ENCODE results near the gene KCNH5.

The KCNH5 gene

DNA sequence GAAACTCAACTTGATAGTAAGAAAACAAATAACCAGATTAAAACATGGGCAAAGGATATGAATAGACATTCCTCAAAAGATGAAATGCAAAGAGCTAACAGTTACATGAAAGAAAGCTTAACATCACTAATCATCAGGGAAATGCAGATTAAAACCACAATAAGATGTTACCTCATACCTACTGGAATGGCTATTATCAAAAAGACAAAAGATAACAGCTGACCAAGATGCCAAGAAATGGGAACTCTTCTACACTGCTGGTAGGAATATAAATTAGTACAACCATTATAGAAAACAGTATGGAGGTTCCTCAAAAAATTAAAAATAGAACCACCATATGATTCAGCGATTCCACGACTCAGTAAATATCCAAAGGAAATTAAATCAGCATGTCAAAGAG lies 18.8 kb downstream of the KCNH5 start:
- H3K4me1 Mint-ChIP-seq: no peaks in the 10 kb centered on the region
- peaks cover 2% of the 10 kb centered on the region for H3K27me3 Mint-ChIP-seq
- peaks cover 9% of the 10 kb centered on the region for H3K9me3 Mint-ChIP-seq
- H3K27ac Mint-ChIP-seq: no peak overlapping the region
- H3K4me3 Mint-ChIP-seq: no peak overlapping the region
- H3K36me3 Mint-ChIP-seq: no peaks in the 10 kb centered on the region

DNA sequence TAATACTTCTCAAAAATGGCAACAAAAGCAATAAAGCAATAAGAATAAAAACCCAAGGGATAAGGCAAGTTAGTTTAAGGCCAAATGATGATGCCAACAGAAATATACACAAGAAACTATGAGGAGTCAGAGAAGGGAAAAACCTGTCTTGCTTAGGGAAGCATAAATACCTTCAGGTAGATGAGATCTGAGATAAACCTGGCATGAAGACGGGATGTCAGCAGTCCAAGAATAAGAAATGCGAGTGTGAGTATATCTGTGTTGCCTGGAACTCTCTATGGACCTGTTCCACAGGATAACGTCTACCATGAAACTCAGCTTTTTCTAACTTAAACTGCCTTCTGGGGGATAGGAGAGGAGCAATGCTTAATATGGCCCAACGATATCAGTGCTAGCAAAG lies 30.6 kb downstream of the KCNH5 start:
- H3K4me1 Mint-ChIP-seq: no peaks in the 10 kb centered on the region
- H3K27ac Mint-ChIP-seq: no peak overlapping the region
- H3K4me3 Mint-ChIP-seq: no peak overlapping the region
- H3K27me3 Mint-ChIP-seq: no peaks in the 10 kb centered on the region
- no peaks in the 10 kb centered on the region for H3K36me3 Mint-ChIP-seq
- H3K9me3 Mint-ChIP-seq: no peaks in the 10 kb centered on the region

DNA sequence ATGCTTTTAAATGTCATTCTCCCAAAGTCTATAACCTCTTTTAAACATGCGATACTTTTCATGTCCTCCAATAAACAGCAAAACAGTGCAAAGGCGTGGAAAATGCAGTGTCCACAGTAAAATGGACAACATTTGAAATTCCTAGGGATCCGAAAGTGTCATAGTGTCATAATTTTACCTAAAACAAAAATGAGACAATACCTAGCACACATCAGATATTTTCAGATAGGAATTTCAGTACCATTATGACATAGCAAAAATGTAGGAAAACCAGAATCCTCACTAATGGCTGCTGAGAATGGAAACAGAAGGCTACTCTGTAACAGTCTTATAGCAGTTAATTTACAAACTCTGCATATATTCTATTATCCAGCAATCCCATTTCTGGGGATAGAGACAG lies 33.1 kb downstream of the KCNH5 start:
- H3K36me3 Mint-ChIP-seq: no peaks in the 10 kb centered on the region
- no peak overlapping the region for H3K4me3 Mint-ChIP-seq
- H3K4me1 Mint-ChIP-seq: no peaks in the 10 kb centered on the region
- H3K27ac Mint-ChIP-seq: no peak overlapping the region
- no peaks in the 10 kb centered on the region for H3K27me3 Mint-ChIP-seq
- H3K9me3 Mint-ChIP-seq: no peaks in the 10 kb centered on the region

DNA sequence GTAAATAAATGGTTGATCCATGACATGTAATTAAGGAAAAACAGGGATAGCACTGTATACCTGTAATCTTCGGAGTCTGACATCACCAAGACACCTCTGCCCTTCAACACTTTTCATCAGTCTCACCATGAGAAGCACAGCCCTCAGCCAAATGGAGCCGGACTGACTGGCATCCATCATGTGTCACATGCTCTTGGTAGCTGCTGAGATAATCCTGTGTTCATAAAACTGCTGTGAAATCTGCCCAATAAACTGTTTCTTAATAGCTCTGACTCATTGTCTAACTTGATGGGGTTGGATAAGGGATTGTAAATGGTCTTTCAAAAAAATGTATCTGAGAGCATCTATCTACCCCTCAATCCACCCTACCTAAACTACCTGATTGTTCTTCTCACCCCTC lies 33.6 kb downstream of the KCNH5 start:
- Mint-ChIP-seq H3K27me3 (no peaks in the 10 kb centered on the region), H3K9me3 (no peaks in the 10 kb centered on the region), H3K27ac (no peak overlapping the region), H3K4me3 (no peak overlapping the region), H3K36me3 (no peaks in the 10 kb centered on the region), H3K4me1 (no peaks in the 10 kb centered on the region)

DNA sequence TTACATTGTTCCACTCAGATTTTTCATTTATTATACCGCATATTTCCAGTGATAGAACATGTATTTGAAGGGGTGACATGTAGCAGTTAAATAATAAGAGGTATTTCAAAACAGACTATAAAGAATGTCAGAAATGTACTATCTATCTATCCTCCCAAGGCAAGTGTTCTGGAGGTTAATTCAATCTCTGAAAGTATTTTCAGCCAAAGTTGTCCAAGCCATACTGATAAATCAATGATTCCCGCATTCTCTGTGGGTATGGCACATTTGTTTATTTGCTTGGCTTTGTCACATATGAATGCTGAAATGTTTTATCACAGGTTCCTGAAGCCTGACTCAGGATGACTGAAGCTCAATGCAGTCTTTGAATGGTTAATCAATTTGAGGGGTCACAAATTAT lies 35.8 kb downstream of the KCNH5 start:
- H3K4me3 Mint-ChIP-seq: no peak overlapping the region
- no peak overlapping the region for H3K27ac Mint-ChIP-seq
- no peaks in the 10 kb centered on the region for H3K4me1 Mint-ChIP-seq

DNA sequence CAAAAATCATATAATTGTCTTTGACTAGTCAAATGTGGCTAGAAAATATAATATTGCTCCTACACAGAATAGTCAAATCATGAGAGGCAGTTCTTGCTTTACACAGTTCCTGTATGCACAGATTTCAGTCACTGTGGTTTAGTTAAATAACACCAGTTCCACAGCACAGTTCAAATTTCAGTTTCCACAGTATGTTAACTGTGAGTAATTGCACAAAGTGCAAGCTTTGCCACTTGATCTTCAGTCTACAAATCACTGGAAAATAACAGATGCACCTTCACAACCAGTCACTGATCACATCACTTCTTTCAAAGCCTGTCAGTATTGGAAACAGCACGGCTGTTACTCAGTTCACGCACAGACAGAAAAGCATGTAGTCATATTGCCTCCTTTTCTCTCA lies 38.7 kb downstream of the KCNH5 start:
- Mint-ChIP-seq H3K27me3 (no peaks in the 10 kb centered on the region), H3K4me3 (no peak overlapping the region), H3K36me3 (no peaks in the 10 kb centered on the region), H3K4me1 (no peaks in the 10 kb centered on the region), H3K27ac (no peak overlapping the region), H3K9me3 (no peaks in the 10 kb centered on the region)

More for the DNA sequence above, 35.8 kb downstream of the KCNH5 start:
- Mint-ChIP-seq H3K36me3 (no peaks in the 10 kb centered on the region), H3K27me3 (no peaks in the 10 kb centered on the region), H3K9me3 (no peaks in the 10 kb centered on the region)

DNA sequence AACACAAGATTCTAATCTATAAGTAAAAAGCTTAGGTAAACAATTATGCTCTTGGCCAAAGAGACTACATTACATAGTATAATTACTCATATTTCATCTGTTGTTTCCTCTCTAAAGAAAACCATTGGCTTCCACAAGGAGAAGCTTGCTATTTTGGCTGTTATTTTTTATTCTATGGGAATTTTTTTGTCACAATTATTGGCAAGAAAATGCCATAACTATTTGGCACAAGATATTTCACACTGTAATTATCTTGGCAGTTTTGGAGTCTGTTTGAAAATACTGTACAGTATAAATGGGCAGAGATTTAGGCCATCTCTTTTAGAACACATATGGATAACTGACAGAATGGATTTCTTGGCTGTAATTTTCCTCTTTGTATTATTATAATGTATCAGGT lies 51.2 kb downstream of the KCNH5 start:
- H3K27ac Mint-ChIP-seq: no peak overlapping the region
- H3K36me3 Mint-ChIP-seq: no peaks in the 10 kb centered on the region
- H3K9me3 Mint-ChIP-seq: no peaks in the 10 kb centered on the region
- H3K27me3 Mint-ChIP-seq: no peaks in the 10 kb centered on the region
- no peaks in the 10 kb centered on the region for H3K4me1 Mint-ChIP-seq
- H3K4me3 Mint-ChIP-seq: no peak overlapping the region

DNA sequence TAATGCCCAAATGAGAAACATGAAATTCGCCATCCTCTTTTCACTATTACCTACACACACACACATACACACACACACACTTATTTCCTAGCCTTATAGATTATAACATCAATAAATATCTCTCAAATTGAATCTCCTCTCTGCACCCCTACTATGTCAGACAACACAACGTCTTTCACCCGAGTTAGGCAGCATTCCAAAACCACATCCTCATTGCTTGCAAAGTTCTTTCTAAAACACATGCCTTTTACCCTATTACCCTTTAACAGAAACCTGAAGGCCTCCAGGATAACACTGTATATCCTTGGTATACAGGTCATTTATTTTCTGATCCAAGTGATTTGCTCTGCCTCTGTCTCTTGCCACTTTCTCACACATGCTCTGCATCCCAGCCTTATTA lies 56.3 kb downstream of the KCNH5 start:
- no peak overlapping the region for H3K27ac Mint-ChIP-seq
- H3K4me3 Mint-ChIP-seq: no peak overlapping the region
- H3K9me3 Mint-ChIP-seq: no peaks in the 10 kb centered on the region
- H3K27me3 Mint-ChIP-seq: no peaks in the 10 kb centered on the region
- H3K36me3 Mint-ChIP-seq: no peaks in the 10 kb centered on the region
- no peaks in the 10 kb centered on the region for H3K4me1 Mint-ChIP-seq

DNA sequence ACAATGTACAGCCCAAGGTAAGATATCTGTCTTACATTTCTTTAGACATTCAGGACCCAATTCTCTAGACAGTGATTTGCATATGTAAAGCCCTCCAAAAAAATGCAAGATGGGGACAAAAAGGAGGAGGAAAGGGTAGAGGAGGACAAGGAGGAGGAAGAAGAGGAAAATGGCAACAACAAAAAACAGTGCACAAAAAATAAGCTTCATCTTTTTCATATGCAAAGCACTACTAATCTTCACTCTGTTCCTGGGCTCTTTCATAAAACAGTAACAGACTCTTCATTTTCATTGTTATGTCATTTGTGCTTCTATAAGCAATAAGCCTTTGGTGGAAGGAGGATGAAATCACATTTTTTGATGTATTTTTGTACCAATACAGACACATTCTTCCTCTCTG lies 61.4 kb downstream of the KCNH5 start:
- H3K27me3 Mint-ChIP-seq: no peaks in the 10 kb centered on the region
- no peaks in the 10 kb centered on the region for H3K4me1 Mint-ChIP-seq
- H3K4me3 Mint-ChIP-seq: no peak overlapping the region
- H3K9me3 Mint-ChIP-seq: no peaks in the 10 kb centered on the region
- H3K27ac Mint-ChIP-seq: no peak overlapping the region
- H3K36me3 Mint-ChIP-seq: no peaks in the 10 kb centered on the region

DNA sequence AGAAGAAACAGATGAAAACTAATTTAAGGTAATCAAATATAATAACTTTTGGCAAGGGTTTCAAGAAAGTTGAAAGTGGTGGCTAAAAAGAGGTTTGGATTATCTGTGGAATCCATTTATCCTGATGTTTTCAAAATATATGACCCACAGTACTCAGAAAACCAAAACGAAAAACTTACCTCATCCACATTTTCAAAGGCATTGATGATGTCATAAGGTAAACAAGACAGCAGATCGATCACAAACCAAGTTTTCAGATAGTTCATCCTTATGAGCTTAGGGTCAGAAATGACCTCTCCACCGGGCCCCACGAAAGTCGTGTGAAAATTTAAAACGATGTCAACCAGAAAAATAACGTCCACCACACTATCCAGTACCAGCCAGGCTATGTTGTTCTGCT lies 64.6 kb downstream of the KCNH5 start:
- H3K27me3 Mint-ChIP-seq: no peaks in the 10 kb centered on the region
- no peaks in the 10 kb centered on the region for H3K9me3 Mint-ChIP-seq
- no peaks in the 10 kb centered on the region for H3K4me1 Mint-ChIP-seq
- H3K27ac Mint-ChIP-seq: no peak overlapping the region
- H3K36me3 Mint-ChIP-seq: no peaks in the 10 kb centered on the region
- no peak overlapping the region for H3K4me3 Mint-ChIP-seq

DNA sequence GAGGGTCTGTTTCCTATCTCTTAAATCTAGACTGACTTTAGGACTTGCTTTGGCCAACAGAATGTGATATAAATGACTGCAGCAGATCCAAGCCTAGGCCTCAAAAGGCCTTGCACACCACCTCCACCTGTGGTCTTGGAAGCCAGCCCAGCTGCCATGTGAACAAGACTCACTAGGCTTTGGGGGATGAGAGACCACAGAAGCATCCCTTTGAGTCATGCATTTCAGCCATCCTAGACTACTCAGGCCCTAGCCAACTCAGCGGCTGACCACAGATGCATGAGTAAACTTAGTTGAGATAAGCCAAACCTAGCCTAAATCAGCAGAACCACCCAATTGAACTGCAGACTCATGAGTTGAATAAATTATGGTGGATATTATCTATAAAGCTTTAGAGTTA lies 87.7 kb downstream of the KCNH5 start:
- no peaks in the 10 kb centered on the region for H3K9me3 Mint-ChIP-seq
- H3K27ac Mint-ChIP-seq: no peak overlapping the region
- H3K27me3 Mint-ChIP-seq: no peaks in the 10 kb centered on the region
- H3K4me3 Mint-ChIP-seq: no peak overlapping the region
- H3K4me1 Mint-ChIP-seq: no peaks in the 10 kb centered on the region
- H3K36me3 Mint-ChIP-seq: no peaks in the 10 kb centered on the region

DNA sequence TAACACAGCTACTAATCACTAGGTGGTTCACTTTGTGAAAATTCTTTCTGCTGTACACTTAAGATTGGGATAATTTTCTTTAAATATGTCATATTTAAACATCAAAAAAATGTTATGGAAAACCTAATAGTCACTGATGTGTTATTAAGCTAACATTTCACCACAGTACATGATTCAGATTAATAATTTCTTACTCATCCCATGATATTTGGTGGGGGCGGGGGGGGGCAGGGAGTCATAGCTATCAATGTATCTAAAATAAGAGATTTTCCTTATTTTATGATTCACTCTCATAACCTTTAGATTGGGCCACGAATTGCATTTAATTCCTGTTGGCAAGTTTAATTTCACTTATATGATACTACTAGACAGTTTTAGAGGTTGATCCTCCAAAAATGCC lies 88.8 kb downstream of the KCNH5 start:
- Mint-ChIP-seq H3K4me1 (no peaks in the 10 kb centered on the region), H3K27ac (no peak overlapping the region), H3K9me3 (no peaks in the 10 kb centered on the region), H3K36me3 (no peaks in the 10 kb centered on the region), H3K4me3 (no peak overlapping the region), H3K27me3 (no peaks in the 10 kb centered on the region)

DNA sequence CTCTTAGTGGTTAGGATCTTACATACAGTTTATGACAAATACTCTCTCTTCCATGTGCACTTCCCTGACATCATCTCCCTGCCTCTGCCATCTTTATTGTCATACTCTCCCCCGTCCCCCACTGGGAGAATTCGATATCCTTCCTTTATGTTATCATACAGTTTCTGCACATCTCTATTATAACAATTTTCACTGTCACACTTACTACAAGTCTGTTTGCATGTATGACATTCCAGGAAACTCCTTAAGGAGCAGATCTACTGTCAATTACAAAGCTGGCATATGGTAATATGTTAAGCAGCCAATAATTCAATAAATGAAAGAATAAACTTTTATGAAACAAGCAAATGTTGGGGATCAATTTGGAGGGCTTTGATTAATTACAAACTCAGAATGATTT lies 91.1 kb downstream of the KCNH5 start:
- no peak overlapping the region for H3K4me3 Mint-ChIP-seq
- H3K27me3 Mint-ChIP-seq: no peaks in the 10 kb centered on the region
- H3K27ac Mint-ChIP-seq: no peak overlapping the region
- no peaks in the 10 kb centered on the region for H3K9me3 Mint-ChIP-seq
- H3K36me3 Mint-ChIP-seq: no peaks in the 10 kb centered on the region
- no peaks in the 10 kb centered on the region for H3K4me1 Mint-ChIP-seq

DNA sequence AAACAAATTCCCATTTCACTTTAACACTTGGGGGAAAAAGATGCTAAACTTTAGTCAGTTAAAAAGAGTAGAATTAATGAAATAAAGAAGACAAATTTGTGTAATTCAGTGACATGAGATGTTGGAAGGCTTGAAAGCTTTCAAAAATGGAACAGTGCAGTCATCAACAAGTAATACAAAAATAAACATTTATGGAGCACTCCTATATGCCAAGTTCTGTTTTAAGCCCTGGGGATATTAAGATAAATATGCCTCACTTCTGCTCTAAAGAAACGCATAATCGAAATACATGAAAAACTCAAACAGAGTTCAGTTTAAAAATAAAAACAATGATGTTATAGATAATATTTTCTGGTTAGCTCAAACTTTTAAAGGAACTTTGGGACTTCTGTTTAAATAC lies 93.0 kb downstream of the KCNH5 start:
- H3K4me1 Mint-ChIP-seq: no peaks in the 10 kb centered on the region
- no peaks in the 10 kb centered on the region for H3K36me3 Mint-ChIP-seq
- no peaks in the 10 kb centered on the region for H3K27me3 Mint-ChIP-seq
- no peaks in the 10 kb centered on the region for H3K9me3 Mint-ChIP-seq
- no peak overlapping the region for H3K27ac Mint-ChIP-seq
- no peak overlapping the region for H3K4me3 Mint-ChIP-seq

DNA sequence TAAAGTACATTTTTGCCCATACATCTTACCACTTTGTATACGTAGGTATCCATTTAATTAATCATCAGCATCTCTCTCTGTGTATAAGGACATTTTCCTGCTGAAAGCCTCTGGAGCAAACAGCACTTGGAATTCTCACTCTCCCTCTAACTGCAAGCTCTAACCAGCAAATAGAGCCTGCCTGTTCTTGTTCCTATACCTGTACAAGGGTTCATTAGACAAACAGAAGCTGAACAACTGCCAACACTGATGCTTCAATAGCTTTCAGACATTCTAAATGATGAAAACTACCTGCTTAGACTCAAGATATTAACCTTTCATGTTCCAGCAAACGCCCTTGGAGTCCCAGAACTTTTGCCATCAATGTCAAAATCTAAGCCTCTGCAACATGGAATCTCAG lies 98.0 kb downstream of the KCNH5 start:
- Mint-ChIP-seq H3K9me3 (no peaks in the 10 kb centered on the region), H3K36me3 (no peaks in the 10 kb centered on the region), H3K4me3 (no peak overlapping the region), H3K27ac (no peak overlapping the region), H3K27me3 (no peaks in the 10 kb centered on the region), H3K4me1 (no peaks in the 10 kb centered on the region)

DNA sequence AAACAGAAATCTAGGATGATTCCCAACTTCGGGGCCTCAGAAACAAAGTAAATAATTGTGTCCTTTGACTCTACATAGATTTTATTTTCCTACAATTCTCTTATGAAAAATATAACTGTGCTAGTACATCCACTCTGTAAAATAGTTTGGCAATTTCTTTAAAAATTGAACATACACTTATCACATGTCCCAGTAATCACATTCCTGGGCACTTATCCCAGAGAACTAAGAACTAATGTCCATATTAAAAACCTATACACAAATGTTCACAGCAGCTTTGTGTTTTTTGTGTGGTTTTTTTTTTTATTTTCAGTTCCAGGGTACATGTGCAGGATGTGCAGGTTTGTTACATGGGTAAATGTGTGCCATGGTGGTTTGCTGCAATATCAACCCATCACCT lies 99.0 kb downstream of the KCNH5 start:
- no peak overlapping the region for H3K27ac Mint-ChIP-seq
- no peaks in the 10 kb centered on the region for H3K4me1 Mint-ChIP-seq
- no peaks in the 10 kb centered on the region for H3K9me3 Mint-ChIP-seq
- H3K4me3 Mint-ChIP-seq: no peak overlapping the region
- no peaks in the 10 kb centered on the region for H3K36me3 Mint-ChIP-seq
- no peaks in the 10 kb centered on the region for H3K27me3 Mint-ChIP-seq

DNA sequence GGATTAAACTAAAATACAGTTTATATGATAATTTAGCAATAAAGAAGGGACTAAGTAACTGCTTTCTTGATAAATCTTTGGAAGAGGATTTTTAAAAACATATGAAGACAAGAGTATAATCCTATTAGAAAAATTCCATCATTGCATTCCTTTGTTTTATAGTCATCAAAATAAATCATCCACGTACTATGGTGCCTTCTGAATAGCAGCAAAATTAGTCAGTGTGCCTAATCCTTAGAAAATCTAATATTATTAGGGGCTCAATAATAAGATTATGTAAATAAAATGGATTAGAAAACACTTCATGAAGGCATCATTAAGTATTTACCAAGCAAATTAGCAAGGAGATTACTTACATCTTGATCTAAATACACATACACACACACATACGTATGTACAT lies 102.1 kb downstream of the KCNH5 start:
- Mint-ChIP-seq H3K36me3 (no peaks in the 10 kb centered on the region), H3K27ac (no peak overlapping the region), H3K9me3 (peaks cover 9% of the 10 kb centered on the region), H3K27me3 (no peaks in the 10 kb centered on the region), H3K4me3 (no peak overlapping the region), H3K4me1 (no peaks in the 10 kb centered on the region)

DNA sequence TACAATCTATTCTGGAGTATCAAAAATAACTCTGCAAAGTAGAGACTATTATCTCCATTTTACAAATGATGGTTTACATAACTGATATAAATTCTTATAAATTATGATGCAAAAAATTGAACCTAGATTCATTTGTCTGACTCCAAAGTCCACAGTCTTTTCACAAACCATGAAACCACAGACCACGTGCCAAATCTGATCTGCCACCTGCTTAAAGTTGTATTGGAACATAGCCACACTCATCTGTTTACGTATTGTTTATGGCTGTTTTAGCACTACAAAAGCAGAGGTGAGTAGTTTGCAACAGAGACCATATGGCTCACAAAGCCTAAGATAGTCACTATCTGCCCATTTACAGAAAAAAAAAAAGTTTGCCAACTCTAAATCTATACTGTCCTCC lies 105.3 kb downstream of the KCNH5 start:
- Mint-ChIP-seq H3K27ac (no peak overlapping the region), H3K27me3 (no peaks in the 10 kb centered on the region), H3K4me3 (no peak overlapping the region), H3K9me3 (peaks cover 9% of the 10 kb centered on the region), H3K36me3 (no peaks in the 10 kb centered on the region), H3K4me1 (no peaks in the 10 kb centered on the region)
